Measurements from ENCODE around the gene HLA-DMB. TPM values are rescaled to one million over a fixed set of nuclear protein-coding genes. Genes with fewer than 3 reads are reported as not detected.

HLA-DMB gene
- total and polyA plus RNA-seq, 2 donors (not counting 1 experiment from before 2014, with no cell fraction given), result 0.28 to 0.83 TPM

- Histone ChIP-seq H3K27ac (ENCODE audit: insufficient read depth, low read length) (no peak overlapping the region), H3K36me3 (ENCODE audit: control insufficient read depth, insufficient read depth, low read length) (peaks cover 43% of the 10 kb centered on the region), H4K20me1 (ENCODE audit: control insufficient read depth, extremely low read depth, insufficient read depth, low read length) (peaks cover 17% of the 10 kb centered on the region), H3K79me2 (ENCODE audit: control insufficient read depth, insufficient read depth, low read length) (peaks cover 67% of the 10 kb centered on the region), H3K27me3 (ENCODE audit: control insufficient read depth, insufficient read depth, low read length) (no peaks in the 10 kb centered on the region), H3K4me3 (replicated peaks in 1 of 4; ENCODE audit: control extremely low read depth in 1 of 4, insufficient read depth in 1 of 4, low read depth in 3 of 4, low read length in 4 of 4) (no peak overlapping the region), H3K9me3 (ENCODE audit: control insufficient read depth, insufficient read depth, low read depth, low read length) (no peaks in the 10 kb centered on the region), H2AFZ (ENCODE audit: low read length) (no peak overlapping the region), H3K4me2 (ENCODE audit: extremely low read depth, insufficient read depth, low read length) (no peak overlapping the region), H3K9ac (ENCODE audit: insufficient read depth, low read length) (no peak overlapping the region), H3K4me1 (ENCODE audit: control insufficient read depth, extremely low read depth, insufficient read depth, low read length) (peaks cover 5% of the 10 kb centered on the region)
- TF ChIP-seq EZH2 (IDR thresholded peaks at IDR 0.05; ENCODE audit: low read length, missing control alignments), result no peak
- no peak for DNase-seq (ENCODE audit: low read depth in 2 of 2)
Observed at GRCh38 chr6:32977953-32978324, 37.1 kb upstream of the HLA-DMB start.

DNA sequence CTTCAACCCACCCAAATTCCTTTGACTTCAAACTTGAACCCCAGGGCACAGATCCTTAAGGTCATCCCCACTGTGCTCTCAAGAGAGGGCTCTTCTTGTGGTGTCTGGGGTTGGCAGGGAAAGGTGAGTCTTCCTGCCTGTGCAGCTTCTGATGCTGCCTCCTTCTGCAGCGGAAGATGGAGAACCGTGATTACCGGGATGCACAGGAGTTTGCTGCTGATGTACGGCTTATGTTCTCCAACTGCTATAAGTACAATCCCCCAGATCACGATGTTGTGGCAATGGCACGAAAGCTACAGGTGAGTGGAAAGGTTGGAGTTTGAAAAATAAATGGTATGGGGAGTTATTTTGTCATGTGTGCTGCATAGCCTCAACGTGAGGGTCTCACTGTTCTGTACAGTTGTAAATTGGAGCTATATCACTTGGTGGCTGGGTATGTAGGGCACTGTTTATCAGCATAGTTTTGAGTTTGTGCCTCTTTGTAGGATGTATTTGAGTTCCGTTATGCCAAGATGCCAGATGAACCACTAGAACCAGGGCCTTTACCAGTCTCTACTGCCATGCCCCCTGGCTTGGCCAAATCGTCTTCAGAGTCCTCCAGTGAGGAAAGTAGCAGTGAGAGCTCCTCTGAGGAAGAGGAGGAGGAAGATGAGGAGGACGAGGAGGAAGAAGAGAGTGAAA is 36.6 kb upstream of the HLA-DMB start:
- DNase-seq (ENCODE audit: low read depth in 2 of 2), result no peak
- H3K36me3 ChIP-seq (ENCODE audit: control insufficient read depth, insufficient read depth, low read length), result peaks cover 48% of the 10 kb centered on the region
- no peak overlapping the region for H3K27ac ChIP-seq (ENCODE audit: insufficient read depth, low read length)
- no peak overlapping the region for H3K4me3 ChIP-seq (replicated peaks in 1 of 4; ENCODE audit: control extremely low read depth in 1 of 4, insufficient read depth in 1 of 4, low read depth in 3 of 4, low read length in 4 of 4)
- no peak overlapping the region for H3K4me2 ChIP-seq (ENCODE audit: extremely low read depth, insufficient read depth, low read length)
- H3K27me3 ChIP-seq (ENCODE audit: control insufficient read depth, insufficient read depth, low read length), result no peaks in the 10 kb centered on the region
- H2AFZ ChIP-seq (ENCODE audit: low read length), result no peak overlapping the region
- no peaks in the 10 kb centered on the region for H3K9me3 ChIP-seq (ENCODE audit: control insufficient read depth, insufficient read depth, low read depth, low read length)
- peaks cover 72% of the 10 kb centered on the region for H3K79me2 ChIP-seq (ENCODE audit: control insufficient read depth, insufficient read depth, low read length)
- TF ChIP-seq EZH2 (IDR thresholded peaks at IDR 0.05; ENCODE audit: low read length, missing control alignments), result no peak
- TF ChIP-seq, protein P1, sequence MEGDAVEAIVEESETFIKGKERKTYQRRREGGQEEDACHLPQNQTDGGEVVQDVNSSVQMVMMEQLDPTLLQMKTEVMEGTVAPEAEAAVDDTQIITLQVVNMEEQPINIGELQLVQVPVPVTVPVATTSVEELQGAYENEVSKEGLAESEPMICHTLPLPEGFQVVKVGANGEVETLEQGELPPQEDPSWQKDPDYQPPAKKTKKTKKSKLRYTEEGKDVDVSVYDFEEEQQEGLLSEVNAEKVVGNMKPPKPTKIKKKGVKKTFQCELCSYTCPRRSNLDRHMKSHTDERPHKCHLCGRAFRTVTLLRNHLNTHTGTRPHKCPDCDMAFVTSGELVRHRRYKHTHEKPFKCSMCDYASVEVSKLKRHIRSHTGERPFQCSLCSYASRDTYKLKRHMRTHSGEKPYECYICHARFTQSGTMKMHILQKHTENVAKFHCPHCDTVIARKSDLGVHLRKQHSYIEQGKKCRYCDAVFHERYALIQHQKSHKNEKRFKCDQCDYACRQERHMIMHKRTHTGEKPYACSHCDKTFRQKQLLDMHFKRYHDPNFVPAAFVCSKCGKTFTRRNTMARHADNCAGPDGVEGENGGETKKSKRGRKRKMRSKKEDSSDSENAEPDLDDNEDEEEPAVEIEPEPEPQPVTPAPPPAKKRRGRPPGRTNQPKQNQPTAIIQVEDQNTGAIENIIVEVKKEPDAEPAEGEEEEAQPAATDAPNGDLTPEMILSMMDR (conservative IDR thresholded peaks at IDR 0.05 in 1 of 2, IDR thresholded peaks at IDR 0.05 in 1 of 2; ENCODE audit: low read depth in 1 of 2, low read length in 2 of 2), result no peak
- H4K20me1 ChIP-seq (ENCODE audit: control insufficient read depth, extremely low read depth, insufficient read depth, low read length), result peaks cover 20% of the 10 kb centered on the region
- peaks cover 5% of the 10 kb centered on the region for H3K4me1 ChIP-seq (ENCODE audit: control insufficient read depth, extremely low read depth, insufficient read depth, low read length)
- H3K9ac ChIP-seq (ENCODE audit: insufficient read depth, low read length), result no peak overlapping the region

DNA sequence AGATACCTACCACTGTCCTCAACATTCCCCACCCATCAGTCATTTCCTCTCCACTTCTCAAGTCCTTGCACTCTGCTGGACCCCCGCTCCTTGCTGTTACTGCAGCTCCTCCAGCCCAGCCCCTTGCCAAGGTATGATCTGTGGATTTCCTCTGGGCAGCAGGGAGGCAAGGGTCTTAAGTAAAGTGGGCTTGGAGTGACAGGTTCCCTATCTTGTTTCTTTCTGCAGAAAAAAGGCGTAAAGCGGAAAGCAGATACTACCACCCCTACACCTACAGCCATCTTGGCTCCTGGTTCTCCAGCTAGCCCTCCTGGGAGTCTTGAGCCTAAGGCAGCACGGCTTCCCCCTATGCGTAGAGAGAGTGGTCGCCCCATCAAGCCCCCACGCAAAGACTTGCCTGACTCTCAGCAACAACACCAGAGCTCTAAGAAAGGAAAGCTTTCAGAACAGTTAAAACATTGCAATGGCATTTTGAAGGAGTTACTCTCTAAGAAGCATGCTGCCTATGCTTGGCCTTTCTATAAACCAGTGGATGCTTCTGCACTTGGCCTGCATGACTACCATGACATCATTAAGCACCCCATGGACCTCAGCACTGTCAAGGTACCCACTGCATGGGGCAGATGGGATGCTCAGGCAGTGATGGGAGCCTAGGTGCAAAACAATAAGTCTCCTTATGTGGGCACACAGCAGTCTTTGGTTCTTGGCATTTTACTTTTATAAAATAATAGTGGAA is 35.7 kb upstream of the HLA-DMB start:
- Histone ChIP-seq H3K4me2 (ENCODE audit: extremely low read depth, insufficient read depth, low read length) (peak overlapping the region; percentile 60), H3K4me1 (ENCODE audit: control insufficient read depth, extremely low read depth, insufficient read depth, low read length) (peaks cover 5% of the 10 kb centered on the region), H4K20me1 (ENCODE audit: control insufficient read depth, extremely low read depth, insufficient read depth, low read length) (peaks cover 22% of the 10 kb centered on the region), H3K79me2 (ENCODE audit: control insufficient read depth, insufficient read depth, low read length) (peaks cover 76% of the 10 kb centered on the region), H3K9me3 (ENCODE audit: control insufficient read depth, insufficient read depth, low read depth, low read length) (no peaks in the 10 kb centered on the region), H3K36me3 (ENCODE audit: control insufficient read depth, insufficient read depth, low read length) (peaks cover 48% of the 10 kb centered on the region), H2AFZ (ENCODE audit: low read length) (no peak overlapping the region), H3K4me3 (replicated peaks in 1 of 4; ENCODE audit: control extremely low read depth in 1 of 4, insufficient read depth in 1 of 4, low read depth in 3 of 4, low read length in 4 of 4) (peak overlapping the region; percentile 8 to 100 (median 74)), H3K9ac (ENCODE audit: insufficient read depth, low read length) (no peak overlapping the region), H3K27me3 (ENCODE audit: control insufficient read depth, insufficient read depth, low read length) (no peaks in the 10 kb centered on the region), H3K27ac (ENCODE audit: insufficient read depth, low read length) (no peak overlapping the region)
- DNase-seq (ENCODE audit: low read depth in 2 of 2), result no peak
- TF ChIP-seq EZH2 (IDR thresholded peaks at IDR 0.05; ENCODE audit: low read length, missing control alignments), result no peak
- TF ChIP-seq, protein P1 (conservative IDR thresholded peaks at IDR 0.05 in 1 of 2, IDR thresholded peaks at IDR 0.05 in 1 of 2; ENCODE audit: low read depth in 1 of 2, low read length in 2 of 2), result no peak

Data from fibroblast of lung (primary cell).